HL-60 (cell line): ENCODE data around the gene RSPO3.

ENCODE experiments used
- GABPA ChIP-seq: IDR thresholded peaks from 2 replicates; pipeline ENCODE4 v1.6.1; 2012; ENCODE audit warnings: low read depth
- POLR2AphosphoS5 ChIP-seq: IDR thresholded peaks from 2 replicates; pipeline ENCODE4 v1.6.1; 2012; ENCODE audit warnings: low read depth
- TF ChIP-seq, protein P1 (sequence below): IDR thresholded peaks from one replicate; pipeline ENCODE4 v1.5.1; 2011; ENCODE audit warnings: low read length, control low read depth, inconsistent platforms; ENCODE audit not compliant: insufficient read depth

DNA sequence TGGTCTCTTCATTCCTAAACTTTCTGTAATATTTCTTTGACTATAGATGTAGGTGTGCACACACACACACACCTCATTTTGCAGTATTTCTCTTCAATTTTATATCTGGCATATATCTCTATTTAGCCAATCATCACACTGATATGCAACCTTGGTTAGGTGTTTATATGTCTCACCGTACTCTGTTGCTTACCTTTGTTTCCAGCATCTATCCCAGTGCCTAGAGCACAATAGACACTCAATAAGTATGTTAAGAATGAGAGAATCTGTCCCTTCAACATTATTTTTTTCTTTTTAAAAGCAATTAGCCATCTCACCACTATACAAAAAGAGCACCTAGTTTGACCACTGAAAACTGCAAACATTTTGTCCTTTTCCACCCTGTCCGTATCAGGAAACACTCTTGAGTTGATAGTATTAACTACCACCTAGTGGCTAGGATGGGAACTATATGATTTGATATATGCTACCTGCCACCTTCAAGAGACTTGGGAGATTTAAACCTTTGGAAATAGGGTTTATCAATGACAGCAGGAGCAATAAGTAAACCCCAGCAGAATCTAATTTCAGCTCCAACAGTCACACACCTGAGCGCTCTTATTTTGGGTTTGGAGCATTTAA lies 48.7 kb upstream of the RSPO3 start:
- TF ChIP-seq, protein P1, sequence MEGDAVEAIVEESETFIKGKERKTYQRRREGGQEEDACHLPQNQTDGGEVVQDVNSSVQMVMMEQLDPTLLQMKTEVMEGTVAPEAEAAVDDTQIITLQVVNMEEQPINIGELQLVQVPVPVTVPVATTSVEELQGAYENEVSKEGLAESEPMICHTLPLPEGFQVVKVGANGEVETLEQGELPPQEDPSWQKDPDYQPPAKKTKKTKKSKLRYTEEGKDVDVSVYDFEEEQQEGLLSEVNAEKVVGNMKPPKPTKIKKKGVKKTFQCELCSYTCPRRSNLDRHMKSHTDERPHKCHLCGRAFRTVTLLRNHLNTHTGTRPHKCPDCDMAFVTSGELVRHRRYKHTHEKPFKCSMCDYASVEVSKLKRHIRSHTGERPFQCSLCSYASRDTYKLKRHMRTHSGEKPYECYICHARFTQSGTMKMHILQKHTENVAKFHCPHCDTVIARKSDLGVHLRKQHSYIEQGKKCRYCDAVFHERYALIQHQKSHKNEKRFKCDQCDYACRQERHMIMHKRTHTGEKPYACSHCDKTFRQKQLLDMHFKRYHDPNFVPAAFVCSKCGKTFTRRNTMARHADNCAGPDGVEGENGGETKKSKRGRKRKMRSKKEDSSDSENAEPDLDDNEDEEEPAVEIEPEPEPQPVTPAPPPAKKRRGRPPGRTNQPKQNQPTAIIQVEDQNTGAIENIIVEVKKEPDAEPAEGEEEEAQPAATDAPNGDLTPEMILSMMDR, result no peak
- TF ChIP-seq GABPA (no peak), POLR2AphosphoS5 (no peak)
